GM21423 (cell line): ENCODE results near the gene NTSR1.

ENCODE experiments used
- ATAC-seq: cut with Tn5 transposase; IDR thresholded peaks from one replicate; pipeline ENCODE4 v1.9.1; 2021; ENCODE audit warnings: mild to moderate bottlenecking, moderate library complexity; ENCODE audit not compliant: unreplicated experiment

Gene NTSR1

DNA sequence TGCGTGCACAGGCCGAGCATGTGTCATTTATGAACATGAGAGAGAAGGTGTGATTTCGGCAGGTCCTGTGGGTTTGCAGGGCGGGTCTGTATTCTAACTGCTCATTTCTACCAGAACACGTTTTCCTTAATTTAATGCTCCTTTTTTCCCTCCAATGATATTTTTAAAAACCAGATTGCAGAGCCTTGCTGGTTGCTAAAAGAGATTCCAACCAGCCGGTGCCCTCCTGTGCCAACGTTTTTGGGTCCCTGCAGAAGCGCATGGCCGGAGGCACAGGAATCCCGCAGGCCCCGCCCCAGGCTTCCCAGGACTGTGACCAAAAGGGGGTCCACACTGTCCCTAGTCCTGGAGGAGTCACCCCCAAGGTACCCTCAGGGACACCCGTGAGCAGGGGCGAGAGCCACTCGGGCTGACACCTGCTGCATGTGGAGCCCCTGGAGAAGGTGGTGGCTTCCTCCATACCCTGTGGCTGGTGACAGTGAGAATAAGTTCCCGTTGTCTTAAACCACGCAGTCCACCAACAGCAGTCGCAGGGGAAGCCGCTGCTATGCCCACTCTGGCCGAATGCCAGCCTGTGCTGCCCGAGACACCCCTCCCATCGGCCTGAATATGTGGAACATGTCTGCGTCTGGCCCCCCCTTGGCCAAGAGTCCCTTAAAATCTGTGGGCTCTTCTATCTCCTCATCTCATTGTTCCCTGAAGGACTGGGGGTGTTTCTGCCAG is 15.7 kb upstream of the NTSR1 start:
- no peak for ATAC-seq

DNA sequence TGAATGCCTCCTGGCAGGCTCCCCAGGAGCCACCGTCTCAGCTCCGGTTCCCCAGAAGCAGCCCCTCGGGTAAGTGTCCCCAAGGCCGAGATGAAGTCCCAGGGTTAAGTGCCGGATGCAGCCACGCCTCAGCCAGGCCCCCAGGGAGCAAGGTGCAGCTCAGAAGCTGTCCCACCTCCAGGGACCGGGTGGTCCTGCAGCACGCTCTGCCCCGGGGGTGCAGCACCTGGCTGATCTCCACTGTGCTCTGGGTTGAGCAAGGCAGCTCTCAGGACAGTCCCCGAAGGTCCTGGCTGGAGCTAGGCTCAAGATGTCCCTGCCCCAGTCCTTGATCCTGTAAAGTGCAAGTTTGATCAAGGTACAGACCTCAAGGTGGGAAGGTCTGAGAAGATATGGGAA is 15.1 kb upstream of the NTSR1 start:
- no peak for ATAC-seq

DNA sequence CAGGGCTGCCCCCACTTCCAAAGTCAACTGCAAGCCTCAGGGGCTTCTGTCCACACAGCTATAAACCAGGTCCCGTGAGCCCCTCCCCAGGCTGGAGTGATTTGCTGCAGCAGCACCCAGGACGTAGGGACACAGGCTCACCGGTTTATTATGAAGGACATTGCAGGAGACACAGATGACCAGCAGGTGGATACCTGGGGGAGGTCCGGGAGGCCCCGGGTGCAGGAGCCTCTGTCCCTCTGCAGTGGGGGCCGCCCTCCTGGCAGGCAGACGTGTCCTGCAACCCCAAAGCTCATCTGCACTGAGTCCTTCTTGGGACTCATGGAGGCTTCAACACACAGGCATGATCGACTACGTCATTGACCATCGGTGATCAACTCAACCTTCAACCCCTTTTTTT is 14.5 kb upstream of the NTSR1 start:
- ATAC-seq, result no peak

DNA sequence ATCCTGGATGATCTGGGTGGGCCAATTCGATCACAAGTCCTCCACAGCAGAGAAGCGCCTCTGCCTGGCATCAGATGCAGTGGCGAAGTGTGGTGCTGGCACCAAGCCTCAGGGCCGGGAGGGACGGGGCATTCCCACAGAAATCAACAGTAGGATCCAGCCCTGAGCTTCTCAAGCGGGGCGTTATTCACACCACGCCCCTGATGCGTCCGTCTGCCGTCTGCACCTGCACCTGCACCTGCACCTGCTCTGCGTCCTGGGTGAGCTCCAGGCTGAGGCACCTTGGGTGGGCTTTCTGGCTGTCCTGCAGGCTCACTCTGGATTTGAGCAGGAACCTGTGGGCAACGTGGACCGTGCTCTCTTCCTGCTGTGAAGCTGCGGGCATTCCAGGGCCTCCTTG is 13.8 kb upstream of the NTSR1 start:
- ATAC-seq, result no peak

DNA sequence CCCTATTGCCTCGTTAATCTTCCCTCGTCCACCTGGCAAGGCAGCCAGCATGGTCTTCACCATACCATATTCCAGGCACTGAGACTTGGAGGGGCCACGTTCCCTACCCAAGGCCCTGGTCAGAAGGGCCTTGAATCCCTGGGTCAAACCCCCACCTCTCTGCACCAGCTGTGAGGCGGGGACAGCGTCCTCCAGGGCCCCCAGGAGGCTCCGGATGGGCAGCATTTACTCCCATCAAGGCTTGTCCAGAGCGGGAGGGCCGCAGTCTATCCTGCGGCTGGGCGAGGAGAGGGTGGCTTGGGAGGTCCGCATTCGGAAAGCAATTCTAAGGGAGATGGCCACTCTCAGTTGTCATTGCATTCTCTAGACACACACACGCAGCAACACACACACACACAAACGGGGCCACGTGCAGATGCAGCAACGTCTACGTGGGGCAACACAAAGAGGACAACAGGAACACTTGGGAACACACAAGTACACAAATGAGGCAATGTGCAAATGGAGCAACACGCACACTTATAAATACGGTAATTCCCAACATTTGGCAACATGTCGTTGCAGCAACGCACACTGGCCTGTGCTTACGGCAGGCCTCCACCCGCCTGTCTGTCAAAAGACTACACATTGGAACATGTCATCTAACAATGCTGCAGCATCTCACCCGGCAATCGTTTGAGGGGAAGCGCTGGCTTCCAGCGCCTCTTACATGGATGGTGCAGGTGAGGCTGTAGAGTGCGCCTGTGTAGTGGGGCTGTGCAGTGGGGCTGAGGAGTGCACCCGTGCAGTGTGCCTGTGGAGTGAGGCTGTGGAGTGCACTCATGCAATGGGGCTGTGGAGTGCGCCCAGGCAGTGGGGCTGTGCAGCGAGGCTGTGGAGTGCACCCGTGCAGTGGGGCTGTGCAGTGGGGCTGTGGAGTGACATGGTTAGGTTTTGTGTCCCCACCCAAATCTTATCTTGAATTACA is 12.9 kb upstream of the NTSR1 start:
- ATAC-seq, result no peak

DNA sequence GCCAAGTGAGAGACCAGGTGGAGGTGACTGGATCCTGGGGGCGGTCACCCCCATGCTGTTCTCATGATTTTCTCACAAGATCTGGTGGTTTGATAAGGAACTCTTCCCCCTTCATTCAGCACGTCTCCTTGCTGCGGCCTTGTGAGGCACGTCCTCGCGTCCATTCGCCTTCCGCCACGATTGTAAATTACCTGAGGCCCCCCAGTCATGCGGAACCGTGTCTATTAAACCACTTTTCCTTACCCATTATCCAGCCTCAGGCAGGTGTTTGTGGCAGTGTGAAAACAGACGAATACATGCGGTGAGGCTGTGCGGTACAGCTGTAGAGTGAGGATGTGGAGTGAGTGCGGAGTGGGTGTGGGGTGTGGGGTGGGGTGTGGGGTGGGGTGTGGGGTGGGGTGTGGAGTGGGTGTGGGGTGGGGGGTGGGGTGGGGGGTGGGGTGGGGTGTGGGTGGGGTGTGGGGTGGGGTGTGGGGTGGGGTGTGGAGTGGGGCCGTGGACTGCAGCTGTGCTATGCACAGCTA is 12.1 kb upstream of the NTSR1 start:
- no peak for ATAC-seq

DNA sequence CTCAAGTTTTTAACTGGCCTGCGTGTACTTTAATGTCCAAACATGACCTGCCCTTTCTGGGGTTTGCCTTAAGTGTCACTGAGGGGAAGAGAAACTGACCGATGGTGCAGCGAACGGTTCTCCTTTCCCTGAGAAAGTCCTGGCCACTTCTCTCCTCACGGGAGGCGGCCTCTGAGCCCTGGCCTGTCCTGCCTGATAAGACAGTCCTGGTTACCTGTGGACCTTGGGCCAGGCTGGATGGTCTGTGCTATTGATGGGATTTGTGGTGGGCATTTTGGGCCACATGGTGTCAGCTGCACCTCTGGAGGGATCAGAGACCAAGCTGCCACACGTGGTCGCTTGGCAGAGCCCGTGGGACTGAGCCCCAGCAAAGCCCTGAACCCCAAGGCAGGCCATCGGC is 11.6 kb upstream of the NTSR1 start:
- no peak for ATAC-seq

DNA sequence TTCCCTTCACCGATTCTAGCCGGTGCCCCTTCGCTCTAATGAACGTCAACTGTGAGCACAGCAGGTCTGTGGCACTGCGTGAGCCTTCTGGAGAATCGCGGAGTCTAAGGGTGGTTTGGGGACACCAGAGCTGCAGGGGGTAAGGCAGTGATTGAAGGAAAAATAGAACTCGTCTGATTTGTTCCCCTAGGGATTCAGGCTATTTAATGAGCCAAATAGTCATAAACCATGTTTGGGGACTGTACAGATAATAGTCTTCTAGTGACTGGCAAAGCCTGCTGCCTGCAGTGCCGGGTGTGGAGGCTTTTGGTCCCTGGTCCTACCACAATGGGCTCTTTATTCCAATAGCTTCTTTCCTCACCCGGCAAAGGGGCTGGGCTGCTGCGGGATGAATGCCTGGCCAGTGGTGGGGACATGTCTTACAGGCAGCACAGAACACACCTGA is 11.1 kb upstream of the NTSR1 start:
- ATAC-seq, result no peak

DNA sequence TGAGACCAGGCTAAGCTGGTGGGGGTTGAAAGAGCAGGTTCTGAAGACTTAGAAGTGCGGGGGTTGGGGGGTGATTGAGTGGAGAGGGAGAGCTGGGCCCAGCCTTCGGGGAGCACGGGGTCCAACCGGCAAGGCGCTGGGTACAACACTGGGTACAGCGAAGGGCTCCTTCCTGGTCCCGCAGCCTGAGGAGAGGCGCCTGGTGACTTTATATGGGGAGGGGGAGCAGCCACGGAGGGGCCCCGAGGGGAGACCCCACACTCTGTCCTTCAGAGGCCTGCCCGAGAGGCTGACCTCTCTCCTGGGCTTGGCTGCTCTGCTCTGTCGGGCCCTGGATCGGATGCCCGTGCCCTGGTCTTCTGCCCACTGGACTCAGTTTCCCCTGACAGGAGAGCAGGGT is 10.4 kb upstream of the NTSR1 start:
- no peak for ATAC-seq

DNA sequence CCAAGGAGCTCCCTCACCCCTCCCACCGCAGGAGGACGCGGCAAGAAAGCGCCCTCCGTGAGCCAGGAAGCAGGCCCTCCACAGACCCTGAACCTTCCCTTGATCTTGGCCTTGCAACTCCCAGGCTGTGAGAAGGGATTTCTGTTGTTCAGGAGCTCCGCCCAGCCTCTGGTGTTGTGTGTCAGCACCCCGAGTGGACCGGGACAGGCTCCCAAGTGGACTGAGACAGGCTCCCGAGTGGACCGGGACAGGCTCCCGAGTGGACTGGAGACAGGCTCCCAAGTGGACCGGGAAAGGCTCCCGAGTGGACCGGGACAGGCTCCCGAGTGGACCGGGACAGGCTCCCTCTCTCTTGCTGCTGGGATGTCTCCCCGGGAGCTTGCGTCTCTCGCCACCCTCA is 9.3 kb upstream of the NTSR1 start:
- ATAC-seq, result no peak

DNA sequence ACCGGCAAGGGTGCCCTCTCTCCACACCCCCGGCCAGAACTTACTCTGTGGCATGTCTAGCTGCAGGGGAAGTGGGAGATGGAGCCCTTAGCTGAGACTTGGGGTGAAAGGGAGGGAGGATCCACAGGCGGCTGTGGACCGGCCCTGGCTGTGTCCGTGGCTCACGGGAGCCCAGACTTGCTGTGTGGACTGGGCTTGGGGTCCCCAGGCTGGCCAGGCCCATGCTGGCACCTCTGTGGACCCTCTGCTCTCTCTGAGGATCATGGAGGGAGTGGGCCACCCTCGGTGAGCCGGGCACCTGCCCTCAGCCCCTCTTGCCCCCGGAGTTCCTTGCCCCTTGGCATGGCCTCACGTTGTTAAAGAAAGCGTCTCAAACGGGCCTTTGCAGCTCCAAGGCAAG is 8.9 kb upstream of the NTSR1 start:
- no peak for ATAC-seq

DNA sequence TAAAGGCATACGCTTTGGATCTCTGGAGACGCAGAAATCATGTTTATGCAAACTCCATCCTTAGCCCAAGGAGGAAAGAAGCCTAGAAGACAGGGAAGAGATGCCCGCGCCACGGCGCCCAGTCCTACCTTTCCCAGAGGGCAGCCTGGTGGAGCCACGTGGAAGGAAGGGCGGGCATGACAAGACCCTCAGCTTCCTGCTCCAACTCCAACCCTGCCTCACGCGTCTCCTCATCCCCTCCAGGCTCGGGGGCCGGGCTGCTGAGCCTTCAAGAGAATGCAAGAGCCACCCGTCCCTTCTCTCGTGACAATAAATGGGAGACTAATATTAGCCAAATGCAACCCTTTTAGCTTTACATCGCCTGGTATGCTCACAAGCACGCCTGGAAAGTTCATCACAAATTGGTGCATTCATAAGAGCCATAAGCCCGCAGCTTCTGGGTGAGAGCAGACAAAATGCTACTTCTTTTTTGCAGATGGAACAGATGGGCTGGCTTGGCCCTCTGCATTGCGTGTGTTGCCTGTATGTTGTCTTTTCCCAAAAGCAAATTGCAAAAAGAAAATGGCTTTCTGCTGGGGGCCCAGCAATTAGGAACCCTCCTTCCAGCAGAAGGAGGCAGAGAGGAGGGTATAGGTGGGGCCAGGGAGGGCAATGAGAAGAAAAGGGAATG is 8.2 kb upstream of the NTSR1 start:
- ATAC-seq, result no peak

DNA sequence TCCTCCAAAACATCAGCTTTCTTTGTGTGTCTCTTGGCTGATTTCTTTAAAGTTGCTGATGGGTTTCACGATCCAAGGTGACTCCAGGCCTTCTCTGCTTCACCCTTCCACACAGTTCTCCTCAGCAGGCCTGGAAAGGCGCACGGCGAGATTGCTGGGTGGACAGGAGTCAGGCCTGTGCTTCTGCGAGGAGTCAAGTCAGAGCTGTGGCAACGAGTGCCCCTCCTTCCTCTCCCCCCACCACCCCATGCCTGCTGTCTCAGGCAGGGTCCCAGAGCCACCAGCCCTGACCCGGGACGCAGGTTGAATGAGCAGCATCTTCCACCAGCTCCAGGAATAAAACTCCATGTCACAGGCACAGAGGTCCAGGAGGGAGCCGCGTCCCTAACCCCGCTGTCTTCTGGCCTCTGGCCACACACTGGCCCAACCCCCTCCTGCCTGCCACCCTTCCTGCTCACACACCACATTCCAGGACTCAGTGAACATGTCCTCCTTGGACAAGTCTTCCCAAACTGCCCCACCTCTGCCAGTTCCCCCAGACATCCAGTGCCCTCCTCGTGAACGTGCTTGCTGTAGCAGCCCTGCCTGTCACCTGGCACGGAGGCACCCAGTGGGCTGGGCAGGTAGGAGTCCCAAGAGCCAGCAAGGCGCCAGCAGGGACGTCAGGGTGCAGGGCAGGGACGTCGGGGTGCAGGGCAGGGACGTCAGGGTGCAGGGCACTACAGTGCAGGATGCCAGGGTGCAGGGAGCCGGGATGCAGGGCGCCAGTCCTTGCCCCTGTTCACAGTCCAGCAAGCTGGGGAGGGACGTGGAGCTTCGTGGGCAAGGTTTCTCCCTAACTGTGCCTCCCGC is 7.2 kb upstream of the NTSR1 start:
- ATAC-seq, result no peak

DNA sequence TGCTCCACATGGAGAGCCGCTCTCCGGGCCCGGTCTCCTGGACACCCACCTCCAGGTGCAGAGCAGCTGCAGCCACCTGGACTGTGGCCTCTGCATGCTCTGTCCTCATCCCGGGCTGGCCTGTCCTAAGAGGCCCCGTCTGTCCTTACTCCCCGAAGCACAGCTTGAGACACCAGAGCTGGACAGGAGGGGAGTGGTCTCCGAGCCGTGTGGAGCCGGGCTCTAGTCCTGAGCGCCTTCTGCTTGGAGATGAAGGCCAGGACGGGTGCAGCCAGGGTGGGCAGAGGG is 6.7 kb upstream of the NTSR1 start:
- no peak for ATAC-seq

DNA sequence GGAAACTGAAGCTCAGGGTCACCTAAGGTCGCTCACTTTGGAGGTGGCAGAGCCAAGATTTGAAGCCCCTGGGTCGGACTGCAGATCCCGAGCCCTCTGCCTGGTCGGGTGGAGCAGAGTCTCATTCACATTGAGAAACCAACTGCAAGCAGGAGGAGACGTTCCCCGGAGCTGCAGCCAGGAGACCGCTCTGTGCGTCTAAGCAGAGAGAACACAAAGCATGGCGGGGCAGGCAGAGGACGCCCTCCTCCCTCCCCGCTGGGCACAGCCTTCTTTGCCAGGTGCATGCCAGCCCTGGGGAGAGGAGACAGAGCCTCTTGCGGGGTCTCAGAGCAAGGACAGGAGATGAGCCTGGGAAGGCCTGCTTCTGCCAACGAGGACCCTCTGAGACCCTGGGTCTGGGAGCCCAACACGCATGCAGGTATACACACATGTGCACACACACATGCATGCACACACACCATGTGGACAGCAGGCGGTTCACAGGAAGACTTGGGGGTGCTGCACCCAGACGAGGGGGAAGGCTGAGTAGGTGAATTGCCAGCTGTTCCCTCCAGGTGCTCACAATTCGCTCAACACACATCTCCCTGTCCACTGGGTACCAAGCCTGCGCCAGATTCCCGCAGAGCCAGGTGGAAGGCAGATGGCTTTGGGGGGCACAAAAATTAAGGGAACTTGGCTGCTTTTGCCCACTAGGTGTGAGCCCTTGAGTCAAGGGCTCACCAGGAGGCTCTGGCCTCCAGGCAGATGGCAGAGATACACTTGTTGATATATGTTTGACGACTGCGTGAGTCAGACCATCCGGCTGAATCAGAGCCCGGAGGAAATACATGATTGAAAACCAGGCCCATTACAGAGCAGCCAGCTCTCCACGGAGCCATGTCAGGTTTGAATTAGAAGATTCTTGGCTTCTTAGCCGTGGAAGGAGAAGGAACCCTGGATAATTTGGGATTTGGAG is 5.5 kb upstream of the NTSR1 start:
- no peak for ATAC-seq

DNA sequence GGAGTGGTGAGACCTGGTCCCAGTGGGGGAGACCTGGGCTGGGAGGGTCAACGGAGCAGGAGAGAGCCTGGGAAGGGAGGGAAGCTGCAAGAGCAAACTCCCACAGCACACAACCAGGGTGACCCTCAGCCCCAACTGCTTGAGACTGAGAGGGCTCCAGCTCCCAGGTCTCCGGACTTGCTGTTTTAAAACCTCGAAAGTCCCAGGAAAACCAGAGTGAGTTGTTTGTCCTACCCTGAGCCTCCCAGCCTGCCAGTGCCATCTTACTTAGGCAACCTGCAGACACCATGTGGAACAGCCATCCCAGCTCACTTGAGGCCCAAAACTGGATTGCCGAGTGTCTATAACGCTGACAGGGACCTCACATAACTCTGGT is 4.8 kb upstream of the NTSR1 start:
- ATAC-seq, result no peak

DNA sequence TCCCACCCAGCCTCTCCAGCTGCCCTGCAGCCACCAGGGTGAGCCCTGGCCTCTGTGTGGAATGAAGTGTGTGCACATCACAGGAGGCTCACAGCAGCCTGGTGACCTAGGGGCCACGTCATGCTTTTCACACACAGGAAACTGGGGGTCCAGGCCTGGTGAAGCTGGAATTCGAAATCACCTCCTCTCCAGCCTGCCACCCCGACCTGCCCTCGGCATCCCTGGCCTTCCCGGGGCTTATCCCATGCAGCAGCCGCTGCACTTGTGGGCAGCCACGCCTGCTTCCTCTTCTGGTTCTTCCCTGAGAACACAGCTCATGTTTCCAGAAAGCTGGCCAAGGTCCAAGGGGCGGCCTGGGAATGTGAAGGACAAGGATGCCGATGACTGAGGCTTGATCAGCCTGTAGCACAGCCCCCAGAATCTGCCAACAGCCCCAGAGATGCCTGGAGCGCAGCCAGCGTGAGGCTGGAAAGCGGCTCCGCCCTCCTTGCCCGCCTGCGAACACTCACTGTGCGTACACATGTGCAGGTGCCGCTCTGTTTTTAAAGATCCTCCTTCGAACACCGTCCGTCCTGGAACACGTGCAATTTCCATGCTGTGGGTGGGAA is 4.2 kb upstream of the NTSR1 start:
- no peak for ATAC-seq

DNA sequence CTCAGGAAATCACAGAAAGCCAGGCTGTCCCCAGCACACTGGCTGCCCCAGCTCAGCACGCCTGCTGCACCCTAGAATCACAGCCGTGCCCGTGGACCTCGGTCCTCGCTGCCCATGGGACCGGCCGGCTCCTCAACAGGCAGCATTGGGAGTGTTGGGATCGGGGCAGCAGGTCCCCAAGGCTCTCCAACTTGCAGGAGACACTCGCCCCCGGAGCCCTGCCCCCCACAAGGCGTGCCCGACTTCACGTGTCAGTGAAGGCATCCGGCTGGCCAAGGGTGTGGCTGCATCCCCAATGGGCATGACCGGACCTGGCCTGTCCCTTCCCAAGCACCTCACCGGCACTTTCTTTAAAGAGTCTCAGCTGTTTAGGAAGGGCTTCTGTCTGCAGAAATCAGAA is 3.0 kb upstream of the NTSR1 start:
- no peak for ATAC-seq

DNA sequence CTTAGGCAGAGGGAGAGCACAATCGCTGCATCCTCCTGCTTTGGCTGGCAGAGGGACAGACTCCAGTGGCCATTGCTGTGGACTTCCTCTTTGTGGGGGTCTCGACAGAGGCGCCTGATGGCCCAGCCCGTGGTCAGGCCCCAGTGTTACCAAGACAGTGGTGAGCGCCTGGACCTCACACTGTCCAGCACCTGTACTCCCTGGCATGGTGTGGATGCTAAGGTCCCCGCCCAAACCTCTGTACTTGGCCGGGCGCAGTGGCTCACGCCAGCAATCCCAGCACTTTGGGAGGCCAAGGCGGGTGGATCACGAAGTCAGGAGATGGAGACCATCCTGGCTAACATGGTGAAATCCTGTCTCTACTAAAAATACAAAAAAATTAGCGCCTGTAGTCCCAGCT is 2.3 kb upstream of the NTSR1 start:
- no peak for ATAC-seq
